A673 (cell line): ENCODE measurements around the gene IGSF11.

Experiments used
- EZH2 ChIP-seq: fragments of 200-600 bp; sonication (generic); IDR thresholded peaks from 2 replicates; pipeline ENCODE4 v1.6.1; 2017; ENCODE audit warnings: borderline replicate concordance, low read depth, mild to moderate bottlenecking, mixed read lengths, antibody characterized with exemption, low read length; ENCODE audit not compliant: poor library complexity, severe bottlenecking
- TF ChIP-seq, protein P1 (sequence below): fragments of 300-800, 200-600 bp; sonication (generic); conservative IDR thresholded peaks from 2 replicates; pipeline ENCODE4 v1.5.1; 2017; ENCODE audit warnings: low read depth, mild to moderate bottlenecking, antibody characterized with exemption, low read length, moderate library complexity, mixed read lengths

DNA sequence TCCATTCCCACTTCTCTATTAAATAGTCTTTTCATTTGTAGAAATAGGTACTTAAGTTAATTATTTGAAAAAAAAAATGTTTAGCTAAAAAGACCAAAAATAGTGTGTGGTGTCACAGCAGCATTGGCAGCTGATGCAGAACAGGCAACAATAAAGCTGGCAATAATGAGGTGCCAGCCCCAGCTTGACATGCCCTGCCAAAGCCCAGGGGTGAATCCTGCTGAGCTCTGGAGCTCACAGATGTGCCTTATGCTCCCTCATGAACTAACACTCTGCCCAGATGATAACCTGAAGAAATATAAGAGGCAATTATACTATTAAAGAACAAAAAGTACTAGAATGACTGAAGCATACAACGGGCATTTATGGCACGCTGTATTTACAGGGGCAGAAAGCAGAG lies 63.8 kb downstream of the IGSF11 start:
- TF ChIP-seq, protein P1, sequence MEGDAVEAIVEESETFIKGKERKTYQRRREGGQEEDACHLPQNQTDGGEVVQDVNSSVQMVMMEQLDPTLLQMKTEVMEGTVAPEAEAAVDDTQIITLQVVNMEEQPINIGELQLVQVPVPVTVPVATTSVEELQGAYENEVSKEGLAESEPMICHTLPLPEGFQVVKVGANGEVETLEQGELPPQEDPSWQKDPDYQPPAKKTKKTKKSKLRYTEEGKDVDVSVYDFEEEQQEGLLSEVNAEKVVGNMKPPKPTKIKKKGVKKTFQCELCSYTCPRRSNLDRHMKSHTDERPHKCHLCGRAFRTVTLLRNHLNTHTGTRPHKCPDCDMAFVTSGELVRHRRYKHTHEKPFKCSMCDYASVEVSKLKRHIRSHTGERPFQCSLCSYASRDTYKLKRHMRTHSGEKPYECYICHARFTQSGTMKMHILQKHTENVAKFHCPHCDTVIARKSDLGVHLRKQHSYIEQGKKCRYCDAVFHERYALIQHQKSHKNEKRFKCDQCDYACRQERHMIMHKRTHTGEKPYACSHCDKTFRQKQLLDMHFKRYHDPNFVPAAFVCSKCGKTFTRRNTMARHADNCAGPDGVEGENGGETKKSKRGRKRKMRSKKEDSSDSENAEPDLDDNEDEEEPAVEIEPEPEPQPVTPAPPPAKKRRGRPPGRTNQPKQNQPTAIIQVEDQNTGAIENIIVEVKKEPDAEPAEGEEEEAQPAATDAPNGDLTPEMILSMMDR: no peak
- no peak for TF ChIP-seq EZH2
